ENCODE results near the gene LILRB3.
"Not testable (repeated sequence)": the region's sequence is repeated elsewhere in the genome, so short reads cannot be mapped to it uniquely, and the experiment has no call there.

The LILRB3 gene

GRCh38 chr19:54189145-54189734 lies 33.6 kb downstream of the LILRB3 start, which contains the start of gene MBOAT7:
Gene MBOAT7, minus strand, starts transcription at chr19:54189580. Its CDS starts 1,072 bp downstream, at chr19:54188508.
- 0 to 1% methylated on average over 50 to 59 of the region's 64 CpGs for WGBS, 2 experiments (ENCODE audit: insufficient coverage in 2 of 2)
- H3K27ac ChIP-seq (ENCODE audit: low read depth, low read length, severe bottlenecking) = peak within 1 kb of the TSS; percentile 99

GRCh38 chr19:54188215-54188871 lies 34.5 kb downstream of the LILRB3 start:
- H3K4me1 ChIP-seq (ENCODE audit: control insufficient read depth, insufficient read depth, low read length, poor library complexity, severe bottlenecking) = peaks cover 17% of the 10 kb centered on the region
- H3K36me3 ChIP-seq (ENCODE audit: control insufficient read depth, insufficient read depth, low read length) = peaks cover 50% of the 10 kb centered on the region
- H3K4me3 ChIP-seq (ENCODE audit: extremely low read depth, insufficient read depth, low read length, poor library complexity, severe bottlenecking) = peak overlapping the region; percentile 86
- H3K9me3 ChIP-seq (ENCODE audit: control insufficient read depth, low read length) = no peaks in the 10 kb centered on the region
- peak overlapping the region; percentile 99 for H3K27ac ChIP-seq (ENCODE audit: low read depth, low read length, severe bottlenecking)
- WGBS, 2 experiments (ENCODE audit: insufficient coverage in 2 of 2) = 23 to 28% methylated on average over 5 to 7 of the region's 12 CpGs

More at GRCh38 chr19:54189145-54189734, 33.6 kb downstream of the LILRB3 start, which contains the start of gene MBOAT7:
- Histone ChIP-seq H3K4me3 (ENCODE audit: extremely low read depth, insufficient read depth, low read length, poor library complexity, severe bottlenecking) (peak within 1 kb of the TSS; percentile 86), H3K4me1 (ENCODE audit: control insufficient read depth, insufficient read depth, low read length, poor library complexity, severe bottlenecking) (peaks cover 17% of the 10 kb centered on the region), H3K36me3 (ENCODE audit: control insufficient read depth, insufficient read depth, low read length) (peaks cover 51% of the 10 kb centered on the region), H3K9me3 (ENCODE audit: control insufficient read depth, low read length) (no peaks in the 10 kb centered on the region)

GRCh38 chr19:54186934-54187381 lies 35.8 kb downstream of the LILRB3 start:
- no peak overlapping the region for H3K4me3 ChIP-seq (ENCODE audit: extremely low read depth, insufficient read depth, low read length, poor library complexity, severe bottlenecking)
- H3K27ac ChIP-seq (ENCODE audit: low read depth, low read length, severe bottlenecking) = no peak overlapping the region
- peaks cover 10% of the 10 kb centered on the region for H3K4me1 ChIP-seq (ENCODE audit: control insufficient read depth, insufficient read depth, low read length, poor library complexity, severe bottlenecking)
- WGBS, 2 experiments (ENCODE audit: insufficient coverage in 2 of 2) = 93 to 99% methylated on average over 4 to 9 of the region's 11 CpGs
- no peaks in the 10 kb centered on the region for H3K9me3 ChIP-seq (ENCODE audit: control insufficient read depth, low read length)
- peaks cover 49% of the 10 kb centered on the region for H3K36me3 ChIP-seq (ENCODE audit: control insufficient read depth, insufficient read depth, low read length)

GRCh38 chr19:54186351-54186750 lies 36.5 kb downstream of the LILRB3 start:
- H3K27ac ChIP-seq (ENCODE audit: low read depth, low read length, severe bottlenecking) = no peak overlapping the region
- H3K36me3 ChIP-seq (ENCODE audit: control insufficient read depth, insufficient read depth, low read length) = peaks cover 51% of the 10 kb centered on the region
- no peaks in the 10 kb centered on the region for H3K9me3 ChIP-seq (ENCODE audit: control insufficient read depth, low read length)
- no peak overlapping the region for H3K4me3 ChIP-seq (ENCODE audit: extremely low read depth, insufficient read depth, low read length, poor library complexity, severe bottlenecking)
- 90 to 95% methylated on average over 4 to 5 of the region's 8 CpGs for WGBS, 2 experiments (ENCODE audit: insufficient coverage in 2 of 2)
- H3K4me1 ChIP-seq (ENCODE audit: control insufficient read depth, insufficient read depth, low read length, poor library complexity, severe bottlenecking) = peaks cover 10% of the 10 kb centered on the region

GRCh38 chr19:54183431-54183830 lies 39.4 kb downstream of the LILRB3 start:
- no peak overlapping the region for H3K27ac ChIP-seq (ENCODE audit: low read depth, low read length, severe bottlenecking)
- H3K9me3 ChIP-seq (ENCODE audit: control insufficient read depth, low read length) = no peaks in the 10 kb centered on the region
- H3K4me3 ChIP-seq (ENCODE audit: extremely low read depth, insufficient read depth, low read length, poor library complexity, severe bottlenecking) = no peak overlapping the region
- WGBS, 2 experiments (ENCODE audit: insufficient coverage in 2 of 2) = 93 to 98% methylated on average over 11 of the region's 11 CpGs
- peaks cover 10% of the 10 kb centered on the region for H3K4me1 ChIP-seq (ENCODE audit: control insufficient read depth, insufficient read depth, low read length, poor library complexity, severe bottlenecking)
- peaks cover 80% of the 10 kb centered on the region for H3K36me3 ChIP-seq (ENCODE audit: control insufficient read depth, insufficient read depth, low read length)

GRCh38 chr19:54181894-54182293 lies 40.9 kb downstream of the LILRB3 start:
- H3K27ac ChIP-seq (ENCODE audit: low read depth, low read length, severe bottlenecking); H3K4me3 ChIP-seq (ENCODE audit: extremely low read depth, insufficient read depth, low read length, poor library complexity, severe bottlenecking); H3K9me3 ChIP-seq (ENCODE audit: control insufficient read depth, low read length); H3K4me1 ChIP-seq (ENCODE audit: control insufficient read depth, insufficient read depth, low read length, poor library complexity, severe bottlenecking): not testable (repeated sequence)
- WGBS, 2 experiments (ENCODE audit: insufficient coverage in 2 of 2) = 100% methylated on average over 1 to 2 of the region's 3 CpGs
- peaks cover 83% of the 10 kb centered on the region for H3K36me3 ChIP-seq (ENCODE audit: control insufficient read depth, insufficient read depth, low read length)

GRCh38 chr19:54180691-54181091 lies 42.1 kb downstream of the LILRB3 start:
- no peaks in the 10 kb centered on the region for H3K9me3 ChIP-seq (ENCODE audit: control insufficient read depth, low read length)
- peak overlapping the region; percentile 59 for H3K27ac ChIP-seq (ENCODE audit: low read depth, low read length, severe bottlenecking)
- H3K36me3 ChIP-seq (ENCODE audit: control insufficient read depth, insufficient read depth, low read length) = peaks cover 87% of the 10 kb centered on the region
- WGBS, 2 experiments (ENCODE audit: insufficient coverage in 2 of 2) = 95% methylated on average over 36 of the region's 37 CpGs
- H3K4me3 ChIP-seq (ENCODE audit: extremely low read depth, insufficient read depth, low read length, poor library complexity, severe bottlenecking) = no peak overlapping the region
- no peaks in the 10 kb centered on the region for H3K4me1 ChIP-seq (ENCODE audit: control insufficient read depth, insufficient read depth, low read length, poor library complexity, severe bottlenecking)

- Histone ChIP-seq H3K36me3 (ENCODE audit: control insufficient read depth, insufficient read depth, low read length) (peaks cover 84% of the 10 kb centered on the region), H3K4me3 (ENCODE audit: extremely low read depth, insufficient read depth, low read length, poor library complexity, severe bottlenecking) (no peak overlapping the region), H3K27ac (ENCODE audit: low read depth, low read length, severe bottlenecking) (peak overlapping the region; percentile 59), H3K4me1 (ENCODE audit: control insufficient read depth, insufficient read depth, low read length, poor library complexity, severe bottlenecking) (no peaks in the 10 kb centered on the region), H3K9me3 (ENCODE audit: control insufficient read depth, low read length) (no peaks in the 10 kb centered on the region)
- 56 to 66% methylated on average over 10 of the region's 10 CpGs for WGBS, 2 experiments (ENCODE audit: insufficient coverage in 2 of 2)
Observed at GRCh38 chr19:54179921-54180461, 42.8 kb downstream of the LILRB3 start.

- Histone ChIP-seq H3K4me3 (ENCODE audit: extremely low read depth, insufficient read depth, low read length, poor library complexity, severe bottlenecking) (no peak overlapping the region), H3K9me3 (ENCODE audit: control insufficient read depth, low read length) (no peaks in the 10 kb centered on the region), H3K36me3 (ENCODE audit: control insufficient read depth, insufficient read depth, low read length) (peaks cover 82% of the 10 kb centered on the region), H3K4me1 (ENCODE audit: control insufficient read depth, insufficient read depth, low read length, poor library complexity, severe bottlenecking) (no peaks in the 10 kb centered on the region), H3K27ac (ENCODE audit: low read depth, low read length, severe bottlenecking) (peak overlapping the region; percentile 59)
- 85 to 90% methylated on average over 10 of the region's 10 CpGs for WGBS, 2 experiments (ENCODE audit: insufficient coverage in 2 of 2)
Observed at GRCh38 chr19:54179262-54179852, 43.5 kb downstream of the LILRB3 start.

- H3K4me3 ChIP-seq (ENCODE audit: extremely low read depth, insufficient read depth, low read length, poor library complexity, severe bottlenecking) = no peak overlapping the region
- 92 to 98% methylated on average over 21 to 23 of the region's 23 CpGs for WGBS, 2 experiments (ENCODE audit: insufficient coverage in 2 of 2)
Observed at GRCh38 chr19:54178581-54179261, 44.1 kb downstream of the LILRB3 start.

More at GRCh38 chr19:54178581-54179261, 44.1 kb downstream of the LILRB3 start:
- Histone ChIP-seq H3K27ac (ENCODE audit: low read depth, low read length, severe bottlenecking) (peak overlapping the region; percentile 36), H3K4me1 (ENCODE audit: control insufficient read depth, insufficient read depth, low read length, poor library complexity, severe bottlenecking) (no peaks in the 10 kb centered on the region), H3K9me3 (ENCODE audit: control insufficient read depth, low read length) (no peaks in the 10 kb centered on the region), H3K36me3 (ENCODE audit: control insufficient read depth, insufficient read depth, low read length) (peaks cover 76% of the 10 kb centered on the region)

All from mesodermal cell (in vitro differentiated cells).